ENCODE measurements around the gene EPX.

GRCh38 chr17:58187063-58187462 is 5.5 kb upstream of the EPX start:
- TF ChIP-seq POLR2AphosphoS5 (IDR thresholded peaks at IDR 0.05; ENCODE audit: low read depth, low read length) (no peak), REST (IDR thresholded peaks at IDR 0.05; ENCODE audit: insufficient read depth in 1 of 2, low read depth in 2 of 2, low read length in 2 of 2) (no peak)
